Measurements from ENCODE around the gene TNFRSF12A. TPM values are rescaled to one million over a fixed set of nuclear protein-coding genes. Genes with fewer than 3 reads are reported as not detected.

Gene TNFRSF12A
- total RNA-seq, 1 experiment from 2014 or later = 147 TPM

GRCh38 chr16:3010510-3010909 lies 9.7 kb upstream of the TNFRSF12A start:
- H3K4me3 Mint-ChIP-seq = peak overlapping the region; percentile 66 to 79; a peak in 2 of 5 replicates
- H3K4me1 Mint-ChIP-seq = peaks cover 64 to 89% of the 10 kb centered on the region in 2 experiments

More at GRCh38 chr16:3010510-3010909, 9.7 kb upstream of the TNFRSF12A start:
- H2BK12ac ChIP-seq (ENCODE audit: insufficient read length, low read depth, low read length) = peak overlapping the region; percentile 40
- H3K18ac ChIP-seq (ENCODE audit: insufficient read length, low read depth, low read length) = peak overlapping the region; percentile 38
- Mint-ChIP-seq H3K27ac (peak overlapping the region; percentile 99 to 100 (median 100); a peak in 6 of 7 replicates), H3K9me3 (no peaks in the 10 kb centered on the region), H3K27me3 (ENCODE audit: low read depth) (peaks cover 6% of the 10 kb centered on the region), H3K36me3 (ENCODE audit: insufficient read depth in 1 of 3, low read depth in 3 of 3) (peaks cover 11 to 21% (median 17%) of the 10 kb centered on the region in 3 experiments; a peak in 6 of 7 replicates)
- no peak overlapping the region for H4K8ac ChIP-seq (replicated peaks; ENCODE audit: insufficient read length, low read depth, low read length)
- no peak overlapping the region for H3K4ac ChIP-seq (ENCODE audit: low read depth, low read length)
- H3K56ac ChIP-seq (ENCODE audit: insufficient read length, low read depth, low read length) = no peak overlapping the region
- peaks cover 19% of the 10 kb centered on the region for H3K23me2 ChIP-seq (ENCODE audit: insufficient read length, low read depth, low read length, poor library complexity, severe bottlenecking)
- no peaks in the 10 kb centered on the region for H4K20me1 ChIP-seq (ENCODE audit: control insufficient read depth, insufficient read depth, insufficient read length)
- H3K9ac ChIP-seq (ENCODE audit: extremely low read depth, insufficient read length, low read length) = no peak overlapping the region
- H4K91ac ChIP-seq (ENCODE audit: insufficient read length, low read depth, low read length) = no peak overlapping the region
- no peaks in the 10 kb centered on the region for H3K79me2 ChIP-seq (ENCODE audit: insufficient read depth, low read length)
- TF ChIP-seq CTCF (conservative IDR thresholded peaks at IDR 0.05) = no peak
- H3K79me1 ChIP-seq (ENCODE audit: insufficient read depth, low read depth, low read length, poor library complexity, severe bottlenecking) = no peaks in the 10 kb centered on the region
- no peak overlapping the region for H2BK15ac ChIP-seq (ENCODE audit: low read depth, low read length)
- H3K27ac ChIP-seq (ENCODE audit: insufficient read length, low read depth, low read length) = no peak overlapping the region
- no peak overlapping the region for H3K23ac ChIP-seq (ENCODE audit: insufficient read length, low read depth, low read length)
- peaks cover 11% of the 10 kb centered on the region; the same call in 1 of the 2 replicates for H3K4me1 ChIP-seq (ENCODE audit: insufficient read depth, low read length)
- no peaks in the 10 kb centered on the region for H3K9me3 ChIP-seq (ENCODE audit: control insufficient read depth, low read depth, low read length)
- H2BK120ac ChIP-seq (ENCODE audit: low read depth, low read length, poor library complexity, severe bottlenecking) = no peak overlapping the region
- no peak overlapping the region for H2BK20ac ChIP-seq (ENCODE audit: low read depth, low read length, poor library complexity, severe bottlenecking)
- H2AK5ac ChIP-seq (ENCODE audit: insufficient read length, low read length) = no peak overlapping the region
- DNase-seq = no peak
- no peaks in the 10 kb centered on the region for H3K27me3 ChIP-seq (ENCODE audit: insufficient read depth, low read length)
- H3K14ac ChIP-seq (ENCODE audit: insufficient read depth, low read length) = peak overlapping the region; percentile 27; the same call in 1 of the 2 replicates
- H2AFZ ChIP-seq (ENCODE audit: low read length) = no peak overlapping the region
- WGBS (ENCODE audit: extremely low coverage, insufficient read length, low lambda C conversion rate) = no CpG with 5 or more reads among the region's 8 CpGs
- H2BK5ac ChIP-seq (ENCODE audit: insufficient read length, low read length) = no peak overlapping the region
- H3T11ph ChIP-seq (ENCODE audit: low read length) = no peak overlapping the region
- H3K4me2 ChIP-seq (ENCODE audit: insufficient read depth, insufficient read length, low read length) = no peak overlapping the region
- H4K5ac ChIP-seq (ENCODE audit: insufficient read length, low read depth, low read length) = no peak overlapping the region

All from H9 (cell line).